ENCODE results near the gene PTPRB. TPM values are rescaled to one million over a fixed set of nuclear protein-coding genes. Genes with fewer than 3 reads are reported as not detected.

PTPRB gene
- total and polyA plus RNA-seq, 2 of the 4 experiments (the other 2 are of a cell fraction) = 4.1 to 6.5 TPM

GRCh38 chr12:70551731-70552130 is 85.5 kb downstream of the PTPRB start:
- Histone ChIP-seq H2BK5ac (ENCODE audit: low read depth, low read length, poor library complexity, severe bottlenecking) (no peak overlapping the region), H3K14ac (replicated peaks; ENCODE audit: low read depth, low read length) (no peak overlapping the region), H4K5ac (ENCODE audit: low read depth, low read length) (no peak overlapping the region), H3K4me1 (ENCODE audit: control insufficient read depth, insufficient read depth, low read length) (no peaks in the 10 kb centered on the region), H3K9me1 (ENCODE audit: insufficient read depth, low read length) (no peaks in the 10 kb centered on the region), H2AK5ac (ENCODE audit: low read depth, low read length) (no peak overlapping the region), H2BK15ac (ENCODE audit: low read depth, low read length) (no peak overlapping the region), H2AK9ac (replicated peaks; ENCODE audit: low read depth, low read length, poor library complexity) (no peak overlapping the region), H3K79me1 (ENCODE audit: low read depth in 1 of 2, low read length in 2 of 2) (no peaks in the 10 kb centered on the region), H3K9me3 (ENCODE audit: control insufficient read depth, insufficient read depth, low read length) (no peaks in the 10 kb centered on the region), H2AFZ (replicated peaks; ENCODE audit: low read length, poor library complexity) (no peak overlapping the region), H2BK120ac (ENCODE audit: low read depth, low read length) (no peak overlapping the region), H2BK20ac (ENCODE audit: low read depth, low read length) (no peak overlapping the region), H3K4ac (ENCODE audit: low read depth, low read length) (no peak overlapping the region), H3K27ac (ENCODE audit: insufficient read depth, low read length) (no peak overlapping the region), H3K36me3 (ENCODE audit: control insufficient read depth, insufficient read depth, low read length) (no peaks in the 10 kb centered on the region), H3K27me3 (ENCODE audit: control insufficient read depth, insufficient read depth, low read length) (no peaks in the 10 kb centered on the region), H3K18ac (ENCODE audit: low read depth, low read length) (no peak overlapping the region), H3K56ac (ENCODE audit: extremely low read depth, insufficient read depth, low read length) (no peak overlapping the region), H3K23ac (ENCODE audit: low read depth, low read length) (no peak overlapping the region), H3K4me3 (ENCODE audit: insufficient read depth, low read depth, low read length) (no peak overlapping the region), H4K91ac (ENCODE audit: insufficient read depth, low read depth, low read length) (no peak overlapping the region), H3K4me2 (ENCODE audit: low read depth, low read length) (no peak overlapping the region), H4K8ac (ENCODE audit: low read depth in 2 of 2, low read length in 2 of 2) (no peak overlapping the region), H3K9ac (ENCODE audit: low read depth, low read length) (no peak overlapping the region), H4K20me1 (ENCODE audit: insufficient read depth, low read length) (no peaks in the 10 kb centered on the region)
- TF ChIP-seq RCOR1 (IDR thresholded peaks at IDR 0.05; ENCODE audit: insufficient replicate concordance, low read length) (no peak), CHD1 (IDR thresholded peaks at IDR 0.05; ENCODE audit: low read depth, low read length) (no peak), BHLHE40 (IDR thresholded peaks at IDR 0.05; ENCODE audit: low read depth, low read length) (no peak), FOS (IDR thresholded peaks at IDR 0.05; ENCODE audit: low read depth, low read length) (no peak), USF2 (IDR thresholded peaks at IDR 0.05; ENCODE audit: low read depth, low read length) (no peak), NFE2L2 (IDR thresholded peaks at IDR 0.05; ENCODE audit: low read depth, low read length) (no peak), MAZ (IDR thresholded peaks at IDR 0.05; ENCODE audit: borderline replicate concordance, low read depth, low read length) (no peak), ELK1 (IDR thresholded peaks at IDR 0.05; ENCODE audit: borderline replicate concordance, low read depth, low read length) (no peak), RAD21 (IDR thresholded peaks at IDR 0.05; ENCODE audit: low read length) (no peak), MAFK (IDR thresholded peaks at IDR 0.05; ENCODE audit: low read depth, low read length) (no peak), POLR2A (IDR thresholded peaks at IDR 0.05; ENCODE audit: low read depth, low read length) (no peak), CEBPB (IDR thresholded peaks at IDR 0.05; ENCODE audit: low read depth, low read length) (no peak), SMC3 (IDR thresholded peaks at IDR 0.05; ENCODE audit: low read depth, low read length) (no peak), MXI1 (IDR thresholded peaks at IDR 0.05; ENCODE audit: borderline replicate concordance, low read depth, low read length) (no peak), RFX5 (IDR thresholded peaks at IDR 0.05; ENCODE audit: low read depth, low read length) (no peak)
- TF ChIP-seq, protein P1, sequence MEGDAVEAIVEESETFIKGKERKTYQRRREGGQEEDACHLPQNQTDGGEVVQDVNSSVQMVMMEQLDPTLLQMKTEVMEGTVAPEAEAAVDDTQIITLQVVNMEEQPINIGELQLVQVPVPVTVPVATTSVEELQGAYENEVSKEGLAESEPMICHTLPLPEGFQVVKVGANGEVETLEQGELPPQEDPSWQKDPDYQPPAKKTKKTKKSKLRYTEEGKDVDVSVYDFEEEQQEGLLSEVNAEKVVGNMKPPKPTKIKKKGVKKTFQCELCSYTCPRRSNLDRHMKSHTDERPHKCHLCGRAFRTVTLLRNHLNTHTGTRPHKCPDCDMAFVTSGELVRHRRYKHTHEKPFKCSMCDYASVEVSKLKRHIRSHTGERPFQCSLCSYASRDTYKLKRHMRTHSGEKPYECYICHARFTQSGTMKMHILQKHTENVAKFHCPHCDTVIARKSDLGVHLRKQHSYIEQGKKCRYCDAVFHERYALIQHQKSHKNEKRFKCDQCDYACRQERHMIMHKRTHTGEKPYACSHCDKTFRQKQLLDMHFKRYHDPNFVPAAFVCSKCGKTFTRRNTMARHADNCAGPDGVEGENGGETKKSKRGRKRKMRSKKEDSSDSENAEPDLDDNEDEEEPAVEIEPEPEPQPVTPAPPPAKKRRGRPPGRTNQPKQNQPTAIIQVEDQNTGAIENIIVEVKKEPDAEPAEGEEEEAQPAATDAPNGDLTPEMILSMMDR (conservative IDR thresholded peaks at IDR 0.05; ENCODE audit: low read depth, low read length) = no peak
- ATAC-seq (ENCODE audit: low read depth) (no peak), DNase-seq (no peak)
- WGBS, 2 experiments (ENCODE audit: extremely low coverage in 2 of 2, insufficient read length in 1 of 2) = no CpG with 5 or more reads among the region's 2 CpGs
- ChIA-PET POLR2A (ENCODE audit: unreplicated experiment) (no interaction called here), CTCF (no interaction called here)
- in situ Hi-C loops (cut with MboI; ENCODE audit: low sequenced_read_pairs) (no loop called here), intact Hi-C loops (cut with micrococcal nuclease) (no loop called here), dilution Hi-C loops (cut with HindIII; ENCODE audit: low sequenced_read_pairs, unreplicated experiment) (no loop called here)
- BruUV-seq (replicated peaks) = no TSS peak
